HG03280 (cell line): ENCODE data around the gene PDGFA.

Experiments
- ATAC-seq: cut with Tn5 transposase; IDR thresholded peaks from one replicate; pipeline ENCODE4 v1.9.1; 2021; ENCODE audit warnings: mild to moderate bottlenecking, moderate library complexity; ENCODE audit not compliant: unreplicated experiment

Gene PDGFA

GRCh38 chr7:519484-520390, at the start of gene PDGFA:
PDGFA (minus strand) TSS chr7:519846; CDS start chr7:519001, 845 bp downstream.
- ATAC-seq = no peak

- no peak for ATAC-seq
These were observed 48.6 kb upstream of the PDGFA start for GRCh38 chr7:568031-568951.

DNA sequence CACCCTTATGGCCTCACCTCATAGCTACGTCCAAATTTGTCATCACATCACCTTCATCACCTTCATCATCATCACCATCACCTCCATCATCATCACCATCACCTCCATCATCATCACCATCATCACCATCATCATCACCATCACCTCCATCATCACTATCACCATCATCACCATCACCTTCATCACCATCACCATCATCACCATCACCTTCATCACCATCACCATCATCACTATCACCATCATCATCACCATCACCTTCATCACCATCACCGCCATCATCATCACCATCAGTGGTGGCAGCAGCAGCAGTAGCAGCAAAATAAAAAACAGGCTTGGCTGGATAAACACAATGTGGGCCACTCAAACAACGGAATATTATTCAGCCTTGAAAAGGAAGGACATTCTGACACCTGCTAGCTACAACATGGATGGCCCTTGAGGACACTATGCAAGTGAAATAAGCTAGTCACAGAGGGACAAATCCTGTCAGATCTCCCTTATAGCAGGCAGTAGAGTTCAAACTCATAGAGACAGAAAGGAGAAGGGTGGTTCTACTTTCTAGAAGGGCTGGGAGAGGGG, 47.7 kb upstream of the PDGFA start:
- ATAC-seq = no peak

- no peak for ATAC-seq
These were observed 46.5 kb upstream of the PDGFA start for GRCh38 chr7:566100-566499.

DNA sequence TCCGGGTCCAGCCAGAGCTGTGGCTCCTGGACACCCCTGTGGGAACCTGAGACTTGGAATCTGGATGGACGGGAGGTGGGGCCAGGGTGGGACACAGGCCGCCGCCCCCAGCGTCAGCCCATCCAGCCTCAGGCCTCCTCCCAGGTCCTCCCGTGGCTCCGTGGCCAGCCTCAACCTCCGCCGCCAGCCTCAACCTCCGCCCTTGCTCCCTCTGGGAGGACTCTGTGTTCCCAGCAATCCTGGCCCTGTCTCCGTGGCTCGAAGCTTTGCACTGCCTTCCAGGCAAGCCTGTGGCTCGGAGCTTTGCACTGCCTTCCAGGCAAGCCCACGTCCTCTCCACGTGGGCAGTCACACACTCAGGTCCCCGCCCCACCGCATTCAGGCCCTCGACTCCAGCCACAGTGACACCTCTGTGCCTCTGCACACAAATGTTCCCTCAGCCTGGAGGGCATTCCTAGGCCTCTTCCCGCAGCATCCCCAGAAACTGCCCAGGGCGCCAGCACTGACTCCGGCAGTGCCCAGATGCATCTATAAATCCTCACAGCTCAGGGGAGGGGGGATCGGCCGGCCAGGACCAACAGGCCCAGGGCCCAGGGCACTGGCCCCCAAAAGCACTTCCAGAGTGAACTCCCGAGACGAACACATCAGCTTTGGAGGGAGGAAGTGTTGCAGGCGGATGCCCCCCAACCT, 44.7 kb upstream of the PDGFA start:
- ATAC-seq = no peak

GRCh38 chr7:563629-564170, 44.1 kb upstream of the PDGFA start:
- ATAC-seq = no peak

DNA sequence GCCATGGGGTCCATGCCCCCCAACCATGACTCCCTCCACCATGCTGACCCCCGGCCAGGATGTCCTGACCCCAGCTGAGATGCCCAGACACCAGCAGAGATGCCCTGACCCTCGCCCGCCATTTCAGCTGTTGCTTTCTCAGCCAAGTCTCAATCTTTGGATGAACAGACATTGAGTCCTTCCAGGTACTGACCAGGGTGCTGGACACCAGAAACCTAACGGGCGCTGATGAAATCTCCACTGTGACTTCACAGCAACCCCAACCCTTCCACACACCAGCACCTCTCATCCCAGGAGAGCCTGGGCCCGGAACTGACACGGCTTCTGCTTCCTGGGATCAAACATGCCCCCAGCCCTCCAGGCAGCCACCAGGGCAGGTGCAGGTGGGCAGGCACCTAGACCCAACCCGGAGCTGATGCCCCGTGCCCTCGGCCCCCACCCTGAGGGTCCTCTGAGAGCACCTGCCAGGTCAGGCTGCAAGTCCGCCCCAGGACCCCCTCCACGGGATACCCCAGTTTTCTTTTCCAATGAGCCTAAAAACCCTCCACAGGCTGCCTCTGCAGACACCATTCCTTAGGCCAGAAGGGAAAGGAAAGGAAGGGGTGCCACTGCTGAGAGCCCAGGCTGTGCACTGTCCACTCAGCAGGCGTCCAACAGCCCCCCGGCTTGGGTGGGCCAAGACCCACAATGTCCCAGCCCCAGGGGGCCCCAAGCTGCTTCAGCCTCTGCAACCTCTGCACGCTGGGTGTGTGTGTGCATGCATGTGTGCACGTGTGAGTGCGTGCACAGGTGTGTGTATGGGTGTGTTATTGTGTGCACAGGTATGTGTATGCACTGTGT, 43.4 kb upstream of the PDGFA start:
- ATAC-seq = no peak

DNA sequence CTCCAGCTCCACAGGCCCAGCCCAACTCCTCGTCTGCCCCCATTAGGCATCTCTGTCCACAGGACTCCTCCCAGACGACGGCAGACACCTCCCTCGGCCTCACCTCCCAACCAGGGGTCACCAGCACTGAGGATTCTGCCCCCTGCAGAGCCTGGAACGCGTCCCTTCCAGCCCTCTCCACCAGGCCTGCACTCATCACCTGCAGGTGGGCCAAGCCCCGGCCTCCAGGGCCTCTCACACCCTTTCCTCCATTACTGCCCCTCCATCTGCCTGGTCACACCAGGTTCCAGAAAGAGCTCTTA, 42.7 kb upstream of the PDGFA start:
- no peak for ATAC-seq

GRCh38 chr7:561631-562373, 42.2 kb upstream of the PDGFA start:
- ATAC-seq = no peak

GRCh38 chr7:560966-561630, 41.5 kb upstream of the PDGFA start:
- no peak for ATAC-seq

GRCh38 chr7:559396-559705, 39.7 kb upstream of the PDGFA start:
- ATAC-seq = no peak

GRCh38 chr7:557558-557881, 37.9 kb upstream of the PDGFA start:
- no peak for ATAC-seq

GRCh38 chr7:556837-557557, 37.4 kb upstream of the PDGFA start:
- ATAC-seq = no peak

- ATAC-seq = no peak
These were observed 36.7 kb upstream of the PDGFA start for GRCh38 chr7:556291-556826.

- ATAC-seq = no peak
These were observed 36.0 kb upstream of the PDGFA start for GRCh38 chr7:555551-556160.

- no peak for ATAC-seq
These were observed 34.0 kb upstream of the PDGFA start for GRCh38 chr7:553636-554111.

GRCh38 chr7:552868-553635, 33.4 kb upstream of the PDGFA start:
- no peak for ATAC-seq
